H1 (cell line): Measurements from ENCODE around the gene TMEM35B.

Experiments
- CREB1 ChIP-seq: IDR thresholded peaks from 2 replicates; pipeline ENCODE4 v1.6.1; 2012; ENCODE audit warnings: inconsistent platforms
- CTCF ChIP-seq, 3 experiments: IDR thresholded peaks; 1 replicate in 2 of 3; 2 replicates in 1 of 3; pipeline versions ENCODE4 v1.5.1 to v1.6.1; 2011; ENCODE audit warnings: low read length in 3 of 3, mild to moderate bottlenecking in 3 of 3, inconsistent platforms in 2 of 3, low read depth in 1 of 3, moderate library complexity in 1 of 3; ENCODE audit not compliant: insufficient read depth in 1 of 3; ENCODE audit errors: control extremely low read depth in 1 of 3
- MAX ChIP-seq: IDR thresholded peaks from 2 replicates; pipeline ENCODE4 v1.6.1; 2012; ENCODE audit warnings: inconsistent platforms
- POLR2A ChIP-seq, 2 experiments: IDR thresholded peaks; 1 replicate in 1 of 2; 2 replicates in 1 of 2; pipeline ENCODE4 v1.6.1; 2011; ENCODE audit warnings: low read depth in 2 of 2, low read length in 2 of 2, mild to moderate bottlenecking in 2 of 2; ENCODE audit errors: control extremely low read depth in 1 of 2
- RAD21 ChIP-seq, 2 experiments: IDR thresholded peaks in 1 of 2; conservative IDR thresholded peaks in 1 of 2; 2 replicates each; pipeline ENCODE4 v1.6.1; 2011; ENCODE audit warnings: low read depth in 2 of 2, low read length in 2 of 2, improper control_type of control experiment in 1 of 2, inconsistent platforms in 1 of 2, mild to moderate bottlenecking in 1 of 2, moderate library complexity in 1 of 2
- SIN3A ChIP-seq, 2 experiments: IDR thresholded peaks in 1 of 2; conservative IDR thresholded peaks in 1 of 2; 2 replicates each; pipeline ENCODE4 v1.6.1; 2011 to 2012; ENCODE audit warnings: low read length in 2 of 2, improper control_type of control experiment in 1 of 2, low read depth in 1 of 2, mild to moderate bottlenecking in 1 of 2
- SP2 ChIP-seq: IDR thresholded peaks from 2 replicates; pipeline ENCODE4 v1.6.1; 2012; ENCODE audit warnings: mild to moderate bottlenecking, low read length, inconsistent platforms
- SUZ12 ChIP-seq: fragments of 200-600 bp; sonication (generic); IDR thresholded peaks from 2 replicates; pipeline ENCODE4 v1.6.1; 2012; ENCODE audit warnings: mild to moderate bottlenecking, inconsistent platforms, low read length, moderate library complexity, mixed read lengths
- USF2 ChIP-seq: IDR thresholded peaks from 2 replicates; pipeline ENCODE4 v1.6.1; 2011; ENCODE audit warnings: low read length, improper control_type of control experiment
- YY1 ChIP-seq: IDR thresholded peaks from 2 replicates; pipeline ENCODE4 v1.6.1; 2011; ENCODE audit warnings: low read depth, mild to moderate bottlenecking, low read length

GRCh38 chr1:34973326-34973725, 11.8 kb downstream of the TMEM35B start:
- TF ChIP-seq CTCF (IDR thresholded peaks at IDR 0.05; ENCODE audit: control extremely low read depth in 1 of 3, insufficient read depth in 1 of 3, low read depth in 1 of 3, low read length in 3 of 3), result no peak
- no peak for TF ChIP-seq POLR2A (IDR thresholded peaks at IDR 0.05; ENCODE audit: control extremely low read depth in 1 of 2, low read depth in 2 of 2, low read length in 2 of 2)
- no peak for TF ChIP-seq CREB1
- no peak for TF ChIP-seq RAD21 (IDR thresholded peaks at IDR 0.05 in 1 of 2, conservative IDR thresholded peaks at IDR 0.05 in 1 of 2; ENCODE audit: low read depth in 2 of 2, low read length in 2 of 2)
- TF ChIP-seq USF2, result no peak
- TF ChIP-seq SIN3A (conservative IDR thresholded peaks at IDR 0.05 in 1 of 2, IDR thresholded peaks at IDR 0.05 in 1 of 2; ENCODE audit: low read depth in 1 of 2, low read length in 2 of 2), result no peak
- no peak for TF ChIP-seq SP2
- no peak for TF ChIP-seq SUZ12
- no peak for TF ChIP-seq YY1
- no peak for TF ChIP-seq MAX
